Epithelial cell of prostate (primary cell): ENCODE measurements around the gene UTY.
"Not testable (repeated sequence)": the region's sequence is repeated elsewhere in the genome, so short reads cannot be mapped to it uniquely, and the experiment has no call there.

ENCODE experiments used
- DNase-seq: peaks from one replicate; pipeline ENCODE4 v3.0.0-alpha.2; 2011; ENCODE audit warnings: low read depth, low spot score
- H3K27ac ChIP-seq: fragments of 450-650 bp; 2 replicates; pipeline ENCODE4 v1.5.1; 2017; ENCODE audit warnings: mild to moderate bottlenecking

UTY gene

GRCh38 chrY:13330651-13331050 is 149.2 kb downstream of the UTY start:
- DNase-seq: no peak
- no peak overlapping the region for H3K27ac ChIP-seq

DNA sequence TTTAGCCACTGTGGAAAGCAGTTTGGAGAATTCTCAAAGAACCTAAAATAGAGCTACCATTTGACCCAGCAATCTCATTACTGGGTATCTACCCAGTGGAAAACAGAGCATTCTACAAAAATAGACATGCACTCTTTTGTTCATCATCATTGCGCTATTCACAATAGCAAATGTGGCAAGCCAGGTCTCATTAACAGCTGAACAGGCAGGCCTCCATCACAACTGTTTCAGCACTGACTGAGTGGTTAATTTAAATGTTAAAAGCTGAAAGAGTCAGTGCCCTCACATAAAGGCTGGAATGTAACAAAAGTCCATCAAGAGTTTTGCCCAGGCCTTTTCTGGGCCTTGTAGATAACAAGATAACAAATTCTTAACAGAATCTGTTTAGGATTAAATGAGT is 166.9 kb downstream of the UTY start:
- H3K27ac ChIP-seq: no peak overlapping the region
- no peak for DNase-seq

- no peak for DNase-seq
- peak overlapping the region; percentile 31 for H3K27ac ChIP-seq
These were observed 171.9 kb downstream of the UTY start for GRCh38 chrY:13307959-13308358.

DNA sequence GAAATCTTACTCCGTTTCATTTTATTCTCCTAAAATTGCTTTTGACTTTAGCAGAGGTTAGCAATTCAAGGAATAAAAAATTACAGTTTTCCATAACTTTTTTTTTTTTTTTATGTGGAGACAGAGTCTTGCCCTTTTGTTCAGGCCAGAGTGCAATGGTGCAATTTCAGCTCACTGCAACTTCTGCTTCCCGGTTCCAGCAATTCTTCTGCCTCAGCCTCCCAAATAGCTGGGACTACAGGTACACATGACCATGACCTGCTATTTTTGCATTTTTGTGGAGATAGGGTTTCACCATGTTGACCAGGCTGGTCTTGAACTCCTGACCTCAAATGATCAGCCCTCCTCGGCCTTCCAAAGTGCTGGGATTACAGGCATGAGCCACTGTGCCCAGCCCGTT is 179.0 kb downstream of the UTY start:
- no peak overlapping the region for H3K27ac ChIP-seq
- DNase-seq: no peak

DNA sequence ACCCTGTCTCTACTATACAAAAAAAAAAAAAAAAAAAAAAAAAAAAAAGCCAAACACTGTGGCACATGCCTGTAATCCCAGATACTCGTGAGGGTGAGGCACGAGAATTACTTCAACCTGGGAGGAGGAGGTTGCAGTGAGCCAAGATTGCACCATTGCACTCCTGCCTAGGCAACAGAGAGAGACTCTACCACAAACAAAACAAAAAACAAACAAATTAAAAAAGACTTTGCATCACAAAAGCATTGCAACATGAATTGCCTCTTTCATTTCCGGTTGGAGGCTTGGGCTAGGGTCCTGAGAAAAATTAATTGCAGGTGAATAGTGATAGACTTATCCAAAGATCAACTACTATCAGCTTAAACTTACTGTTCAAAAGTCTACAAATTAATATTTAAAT is 180.4 kb downstream of the UTY start:
- H3K27ac ChIP-seq: no peak overlapping the region
- no peak for DNase-seq

GRCh38 chrY:13296176-13296890 is 183.5 kb downstream of the UTY start:
- no peak overlapping the region for H3K27ac ChIP-seq
- no peak for DNase-seq

GRCh38 chrY:13295026-13295425 is 184.8 kb downstream of the UTY start:
- H3K27ac ChIP-seq: no peak overlapping the region
- DNase-seq: no peak

- no peak for DNase-seq
- H3K27ac ChIP-seq: no peak overlapping the region
These were observed 188.6 kb downstream of the UTY start for GRCh38 chrY:13291199-13291598.

GRCh38 chrY:13282151-13283054 is 197.4 kb downstream of the UTY start:
- DNase-seq: not testable (repeated sequence)
- peak overlapping the region; percentile 50 for H3K27ac ChIP-seq

GRCh38 chrY:13279561-13279960 is 200.3 kb downstream of the UTY start:
- no peak overlapping the region for H3K27ac ChIP-seq
- no peak for DNase-seq

DNA sequence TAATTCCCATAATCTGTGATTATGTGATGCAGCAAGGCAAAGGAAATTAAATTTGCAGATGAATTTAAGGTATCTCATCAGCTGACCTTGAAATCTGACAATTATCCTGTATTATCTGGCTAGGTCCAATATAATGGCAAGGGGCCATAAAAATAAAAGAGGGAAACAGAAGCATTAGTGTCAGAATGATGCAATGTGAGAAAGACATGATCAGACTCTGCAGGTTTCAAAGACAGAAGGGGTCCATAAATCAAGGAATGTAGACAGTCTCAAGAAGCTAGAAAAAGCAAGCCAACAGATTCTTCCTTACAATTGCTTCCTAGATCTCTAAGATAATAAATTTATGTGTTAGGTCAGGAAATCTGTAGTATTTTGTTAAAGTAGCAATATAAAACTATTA is 208.1 kb downstream of the UTY start:
- no peak overlapping the region for H3K27ac ChIP-seq
- no peak for DNase-seq

DNA sequence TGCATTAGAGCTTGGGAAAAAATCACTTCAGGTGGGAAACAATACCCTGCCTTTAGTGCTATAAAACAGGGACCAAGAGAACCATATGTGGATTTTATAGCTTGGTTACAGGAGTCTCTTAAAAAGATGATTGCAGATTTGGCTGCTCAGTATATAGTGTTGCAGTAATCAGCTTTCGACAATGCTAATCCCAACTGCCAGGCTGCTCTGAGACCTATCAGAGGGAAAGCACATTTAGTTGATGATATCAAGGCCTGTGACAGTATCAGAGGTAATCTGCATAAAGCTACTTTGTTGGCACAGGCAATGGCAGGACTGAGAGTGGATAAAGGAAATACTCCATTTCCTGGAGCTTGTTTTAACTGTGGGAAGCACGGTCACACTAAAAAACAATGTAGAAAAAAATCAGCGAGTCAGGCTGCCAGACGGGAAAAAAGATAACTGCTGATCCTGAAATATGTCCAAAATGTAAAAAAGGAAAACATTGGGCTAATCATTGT is 225.8 kb downstream of the UTY start:
- not testable (repeated sequence) for DNase-seq, H3K27ac ChIP-seq

DNA sequence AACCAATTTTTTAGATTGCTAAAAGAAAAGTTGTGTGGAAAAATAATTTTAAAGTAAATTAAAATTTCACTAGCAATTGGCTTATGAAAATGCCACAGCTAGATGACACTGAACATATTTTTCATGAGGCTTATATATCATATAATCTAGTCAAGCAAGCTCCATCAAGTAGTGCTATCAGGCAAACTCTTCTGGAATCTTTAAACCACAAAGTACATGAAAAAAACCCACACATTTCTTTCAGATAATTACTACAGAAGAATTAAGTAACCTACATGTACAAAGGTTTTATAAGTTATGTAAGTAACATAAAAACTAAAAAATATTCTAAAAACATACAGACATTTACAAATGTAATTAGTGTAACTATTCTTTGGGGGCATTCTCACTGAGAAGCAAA is 229.4 kb downstream of the UTY start:
- no peak overlapping the region for H3K27ac ChIP-seq
- DNase-seq: no peak

DNA sequence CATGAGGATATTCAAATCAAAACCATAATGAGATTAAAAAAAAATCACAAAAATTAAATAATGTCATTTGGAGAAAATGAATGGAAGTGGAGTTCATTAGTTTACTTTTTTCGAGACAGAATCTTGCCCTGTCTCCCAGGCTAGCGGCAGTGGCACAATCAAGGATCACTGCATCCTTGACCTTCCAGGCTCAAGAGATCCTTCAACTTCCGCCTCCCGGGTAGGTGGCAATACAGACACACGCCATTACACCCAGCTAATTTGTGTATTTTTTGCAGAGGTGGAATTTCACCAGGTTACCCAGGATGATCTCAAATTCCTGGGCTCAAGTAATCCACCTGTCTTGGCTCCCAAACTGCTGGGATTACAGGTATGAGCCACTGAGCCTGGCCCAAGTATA is 236.1 kb downstream of the UTY start:
- no peak for DNase-seq
- no peak overlapping the region for H3K27ac ChIP-seq

DNA sequence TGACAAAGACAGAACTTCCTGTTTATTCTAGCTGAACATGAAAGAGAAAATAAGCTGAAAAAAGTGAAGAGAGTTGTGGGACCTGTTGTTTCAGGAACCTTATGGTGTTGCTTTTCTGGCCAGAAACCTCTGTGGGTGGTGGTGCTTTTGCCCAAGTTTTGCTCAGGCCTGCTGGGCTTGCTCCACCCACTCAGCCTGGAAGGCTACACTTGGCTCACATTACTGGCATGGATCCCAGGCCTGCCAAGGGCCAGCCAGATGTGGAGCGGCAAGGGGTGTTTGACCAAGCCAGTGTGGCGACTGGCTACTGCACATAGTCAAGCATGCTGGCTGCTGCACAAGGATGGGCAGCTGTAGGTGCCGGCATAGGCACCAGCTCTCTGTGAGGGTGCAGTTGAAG is 245.9 kb downstream of the UTY start:
- no peak for DNase-seq
- H3K27ac ChIP-seq: no peak overlapping the region

GRCh38 chrY:13233118-13233517 is 246.7 kb downstream of the UTY start:
- H3K27ac ChIP-seq: no peak overlapping the region
- DNase-seq: no peak

GRCh38 chrY:13227354-13227953 is 252.4 kb downstream of the UTY start:
- DNase-seq: peak; percentile 22
- H3K27ac ChIP-seq: no peak overlapping the region

DNA sequence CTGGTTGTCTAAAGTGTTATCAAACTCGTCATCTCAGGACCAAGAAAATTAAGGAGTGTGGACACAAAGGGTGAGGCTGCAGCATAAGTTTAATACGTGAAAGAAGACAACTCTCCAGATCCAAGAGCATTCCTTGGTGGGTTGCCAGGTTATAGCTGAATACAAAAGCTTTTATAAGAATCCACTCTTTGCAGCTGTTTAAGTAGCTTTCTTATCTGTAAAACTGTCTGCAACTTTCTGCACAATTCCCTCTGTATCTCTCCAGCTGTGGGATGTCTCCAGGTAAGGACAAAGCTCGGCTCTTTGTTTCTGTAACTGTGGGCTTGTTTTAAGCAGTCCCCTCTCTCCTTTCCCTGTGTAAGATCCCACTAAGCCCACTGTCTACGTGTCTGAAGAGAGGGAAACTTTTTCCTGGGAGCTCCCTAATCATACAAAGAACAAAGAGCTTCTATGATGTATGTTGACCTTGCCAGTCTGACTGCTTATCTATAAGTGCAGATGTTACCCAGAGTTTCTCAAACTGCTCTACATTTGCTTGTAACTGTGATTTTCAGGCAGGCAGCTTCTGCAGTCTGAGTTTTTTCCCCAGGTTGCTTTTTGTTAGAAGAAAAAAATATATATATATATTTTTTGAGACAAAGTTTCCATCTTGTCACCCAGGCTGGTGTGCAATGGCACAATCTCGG is 268.7 kb downstream of the UTY start:
- no peak for DNase-seq
- no peak overlapping the region for H3K27ac ChIP-seq

- H3K27ac ChIP-seq: no peak overlapping the region
- no peak for DNase-seq
These were observed 274.6 kb downstream of the UTY start for GRCh38 chrY:13205214-13205613.
